GM18520 (cell line): ENCODE measurements around the gene DYNLT4.
"Not testable (repeated sequence)": the region's sequence is repeated elsewhere in the genome, so short reads cannot be mapped to it uniquely, and the experiment has no call there.

Experiments
- ATAC-seq: cut with Tn5 transposase; IDR thresholded peaks from one replicate; pipeline ENCODE4 v1.9.1; 2021; ENCODE audit not compliant: unreplicated experiment

Gene DYNLT4

DNA sequence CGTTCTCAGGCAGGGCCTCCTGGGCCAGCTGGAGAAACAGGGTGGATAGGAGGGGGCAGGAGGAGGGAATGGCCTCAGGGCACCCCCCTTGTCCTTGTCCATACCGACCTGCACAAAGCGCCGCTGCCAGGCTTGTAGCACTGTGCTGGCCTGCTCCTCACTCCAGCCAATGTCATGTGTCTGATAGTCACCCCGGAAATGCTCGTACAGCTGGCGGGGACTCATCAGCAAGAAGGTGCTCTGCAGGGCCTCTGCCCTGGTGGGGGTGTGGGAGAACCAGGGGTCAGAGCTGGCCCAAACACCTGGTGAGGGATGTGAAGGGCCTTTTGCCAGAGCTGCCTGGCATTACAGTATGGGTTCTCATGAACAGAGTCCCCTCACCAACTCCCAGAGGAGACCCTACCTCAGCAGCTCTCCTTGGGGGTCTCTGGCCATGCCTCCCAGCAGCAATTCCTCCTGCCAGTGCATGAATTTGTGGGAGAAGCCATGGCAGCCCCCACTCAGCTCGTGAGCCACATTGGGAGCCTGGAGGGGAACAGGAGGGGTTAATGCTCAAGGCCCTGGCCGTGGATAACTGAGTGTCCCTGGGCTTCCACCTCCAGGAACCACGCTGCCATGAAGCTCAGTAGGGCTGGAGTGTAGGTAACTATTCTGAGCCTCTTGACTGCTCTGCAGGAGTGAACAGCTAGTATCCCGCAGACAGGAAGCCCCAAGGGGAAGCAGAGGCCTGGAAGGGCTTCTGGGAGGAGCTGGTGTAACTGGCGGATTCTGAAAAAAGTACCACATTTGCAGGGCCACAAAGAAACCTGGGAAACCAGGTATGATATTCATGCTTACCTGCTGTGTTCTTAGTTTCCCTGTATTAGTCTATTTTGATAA, 22.6 kb upstream of the DYNLT4 start:
- no peak for ATAC-seq

DNA sequence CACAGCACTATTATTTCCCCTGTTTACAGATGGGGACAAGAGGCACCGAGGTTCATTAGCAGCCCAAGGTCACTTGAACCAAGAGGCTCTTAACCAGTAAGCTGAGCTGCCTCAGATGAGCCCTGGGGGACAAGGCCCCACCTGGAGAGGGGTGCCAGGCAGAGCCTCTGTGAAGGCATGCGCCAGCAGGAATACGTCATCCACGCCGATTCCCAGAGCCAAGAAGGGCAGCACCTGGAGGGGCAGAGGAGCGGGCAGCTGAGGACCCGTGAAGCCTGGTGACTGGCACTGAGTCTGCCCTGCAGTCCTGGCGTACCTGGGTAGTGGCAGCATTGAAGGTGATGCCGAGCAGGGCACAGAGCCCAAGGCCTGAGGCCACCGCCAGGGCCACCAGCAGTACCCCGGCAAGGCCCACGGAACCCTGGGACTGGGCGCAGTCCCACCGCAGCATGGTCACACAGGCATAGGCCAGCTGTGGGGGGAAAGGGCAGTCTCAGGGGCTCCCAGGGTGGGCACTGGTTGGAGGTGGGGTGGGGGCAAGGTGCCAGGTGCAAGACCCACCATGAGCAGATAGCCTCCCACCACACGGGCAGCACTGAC, 21.8 kb upstream of the DYNLT4 start:
- no peak for ATAC-seq

DNA sequence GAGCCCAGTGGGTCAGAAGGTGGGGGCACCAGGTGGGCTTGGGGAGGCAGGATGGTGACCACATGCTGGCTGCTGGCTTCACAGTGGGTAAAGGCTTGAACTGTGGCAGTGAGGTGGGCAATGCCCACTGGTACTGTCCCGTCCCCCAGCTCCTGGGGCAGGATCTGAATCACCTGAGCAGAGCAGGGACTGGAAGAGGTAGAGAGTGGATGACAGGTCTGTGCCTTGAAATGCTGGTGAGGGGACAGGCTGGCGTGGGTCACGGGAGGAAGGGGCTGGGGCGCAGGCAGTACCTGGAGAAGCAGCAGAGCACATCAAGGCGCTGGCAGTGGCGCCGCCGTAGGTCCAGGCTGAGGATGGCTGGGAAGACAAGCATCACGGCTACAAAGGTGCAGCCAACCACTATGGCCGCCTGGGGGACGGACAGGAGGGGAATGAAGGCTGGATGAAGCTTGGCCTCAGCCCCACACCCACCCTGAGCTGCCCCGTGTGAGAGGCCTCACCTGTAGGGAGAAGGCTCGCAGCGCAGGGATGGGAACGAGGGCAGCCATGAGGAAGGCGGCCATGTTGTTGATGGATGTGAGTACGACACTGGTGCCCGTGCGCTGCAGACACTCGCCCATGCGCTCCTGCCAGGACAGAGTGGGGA, 21.0 kb upstream of the DYNLT4 start:
- no peak for ATAC-seq

DNA sequence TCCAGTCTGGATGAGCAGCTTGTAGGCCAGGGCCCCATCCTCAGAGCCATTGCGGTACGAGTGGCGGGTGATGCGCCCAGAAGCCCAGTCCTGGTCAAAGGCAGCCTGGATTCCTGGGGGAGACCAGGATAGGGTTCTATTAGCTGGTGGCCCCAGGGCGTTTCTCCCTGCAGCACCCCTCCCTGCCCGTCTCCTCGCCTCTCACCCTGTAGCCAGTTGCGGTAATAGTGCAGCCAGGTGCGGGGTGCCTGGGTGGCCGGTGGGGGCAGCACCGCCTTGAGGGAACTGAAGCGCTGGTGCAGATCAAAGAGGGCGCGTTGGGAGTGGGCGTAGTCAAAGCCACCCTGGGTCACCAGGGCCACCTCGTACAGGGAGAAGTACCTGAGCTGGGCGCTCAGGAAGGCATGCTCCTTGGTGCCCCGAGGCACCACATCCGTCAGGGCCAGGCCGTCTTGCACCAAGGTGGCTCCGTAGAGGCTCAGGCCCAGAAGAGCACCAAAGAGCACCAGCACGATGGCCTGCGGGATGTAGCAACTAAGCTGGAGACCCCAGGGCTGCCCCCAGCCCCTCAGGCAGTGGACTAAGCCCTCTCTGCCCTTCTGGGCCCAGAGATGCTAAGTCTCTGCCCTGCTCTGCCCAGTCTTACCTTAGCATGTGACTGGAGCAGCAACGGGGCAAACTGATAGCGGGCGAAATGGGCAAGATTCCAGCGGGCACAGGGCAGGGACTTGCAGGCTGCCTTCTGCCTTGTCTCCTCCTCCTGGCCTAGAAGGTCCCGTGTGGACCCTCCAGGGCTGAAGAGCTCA, 20.2 kb upstream of the DYNLT4 start:
- ATAC-seq = no peak

DNA sequence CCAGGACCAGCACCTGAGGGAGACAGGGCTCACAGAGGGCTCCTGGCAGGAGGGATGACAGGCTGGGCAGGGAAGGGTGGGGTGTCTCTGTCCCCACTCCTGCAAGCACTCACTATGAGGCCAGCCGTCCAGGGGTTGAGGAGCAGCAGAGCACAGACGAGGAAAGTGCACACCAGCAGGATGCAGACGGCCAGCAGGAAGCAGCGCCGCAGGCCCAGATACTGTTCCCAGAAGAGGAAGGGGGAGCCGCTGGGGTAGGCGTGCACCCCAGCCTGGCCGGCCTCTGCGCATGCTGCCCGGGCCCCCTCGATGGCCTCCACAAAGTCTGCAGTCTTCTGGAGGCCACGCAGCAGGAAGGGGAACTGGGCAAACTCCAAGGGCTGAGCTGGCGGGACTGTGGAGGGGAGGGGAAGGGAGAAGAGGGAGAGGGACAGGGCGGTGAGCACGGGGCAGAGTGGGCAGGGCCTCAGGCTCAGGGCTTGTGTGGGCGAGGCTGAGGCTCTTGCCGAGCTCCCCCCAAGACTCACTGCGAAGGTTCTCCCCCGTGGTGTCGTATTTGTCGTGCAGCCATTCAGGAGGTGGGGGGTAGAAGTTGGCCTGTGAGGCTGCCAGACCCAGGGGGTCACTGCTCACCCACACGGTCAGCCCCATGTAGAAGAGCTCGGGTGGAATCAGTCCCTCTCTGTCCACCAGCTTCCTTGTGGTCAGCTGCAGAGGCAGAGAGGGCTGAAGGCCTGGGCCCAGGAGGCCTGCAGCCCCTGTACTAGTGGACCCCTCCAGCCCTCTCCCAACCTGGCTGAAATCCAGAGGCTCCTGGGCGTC, 19.4 kb upstream of the DYNLT4 start:
- ATAC-seq = no peak

DNA sequence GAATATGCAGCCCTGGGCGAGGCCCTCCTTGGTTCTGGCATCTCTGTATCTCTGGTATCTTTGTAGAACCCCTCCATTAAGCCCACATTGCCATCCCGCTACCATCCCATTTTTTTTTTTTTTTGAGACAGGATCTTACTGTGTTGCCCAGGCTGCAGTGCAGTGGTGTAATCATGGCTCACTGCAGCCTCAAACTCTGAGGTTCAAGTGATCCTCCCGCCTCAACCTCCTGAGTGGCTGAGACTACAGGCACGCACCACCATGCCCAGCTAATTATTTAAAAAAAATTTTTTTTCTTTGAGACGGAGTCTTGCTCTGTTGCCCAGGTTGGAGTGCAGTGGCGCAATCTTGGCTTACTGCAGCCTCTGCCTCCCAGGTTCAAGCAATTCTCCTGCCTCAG, 17.2 kb upstream of the DYNLT4 start:
- ATAC-seq = not testable (repeated sequence)

DNA sequence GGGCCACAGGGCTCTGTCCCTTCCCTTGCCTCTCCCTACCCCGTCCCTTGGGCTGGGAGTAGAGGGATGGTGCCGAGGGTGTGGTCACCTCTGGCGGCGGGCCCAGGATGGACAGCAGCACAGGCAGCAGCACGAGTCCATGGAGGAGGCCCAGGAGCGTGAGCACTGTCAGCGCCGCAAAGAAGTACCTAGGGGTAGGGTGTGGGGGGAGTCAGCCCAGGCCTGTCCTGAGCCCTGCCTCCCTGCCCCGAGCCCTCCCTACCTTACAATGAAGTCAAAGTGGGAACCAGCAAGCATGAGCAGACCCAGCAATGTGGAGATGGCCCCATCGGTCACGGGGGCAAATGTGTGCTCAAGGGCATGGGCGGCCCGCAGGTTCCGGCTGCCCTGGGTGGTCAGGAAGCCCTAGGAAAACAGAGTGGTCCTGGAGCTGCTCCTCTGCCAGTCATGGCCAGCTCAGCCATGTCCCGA, 15.9 kb upstream of the DYNLT4 start:
- no peak for ATAC-seq

DNA sequence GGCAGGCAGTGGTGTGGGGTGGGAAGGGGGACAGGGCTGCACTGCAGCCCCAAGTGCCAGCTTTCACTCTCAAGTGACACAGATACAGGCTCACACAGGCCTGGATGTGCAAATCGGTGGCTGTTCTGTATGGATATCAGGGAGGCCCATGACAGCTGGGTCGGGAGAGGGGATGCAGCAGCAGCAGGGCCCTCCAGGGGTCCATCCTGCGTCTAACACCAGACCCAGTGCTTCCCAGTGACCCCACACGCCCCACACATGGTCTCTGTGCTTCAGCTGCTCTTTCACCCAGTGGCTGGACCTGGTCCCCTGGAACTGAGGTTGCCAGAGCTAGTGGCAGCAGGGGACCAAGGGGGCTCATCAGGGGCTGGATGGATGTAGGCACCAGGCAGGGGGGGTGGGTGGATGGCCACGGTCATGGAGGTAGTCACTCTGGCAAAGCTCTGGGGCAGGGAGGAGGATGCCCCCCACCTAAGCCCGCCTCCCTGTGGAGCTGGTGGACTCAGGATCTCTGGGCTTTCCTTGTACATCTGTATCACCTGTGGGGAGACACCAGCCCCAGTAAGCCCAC, 15.1 kb upstream of the DYNLT4 start:
- ATAC-seq = no peak

DNA sequence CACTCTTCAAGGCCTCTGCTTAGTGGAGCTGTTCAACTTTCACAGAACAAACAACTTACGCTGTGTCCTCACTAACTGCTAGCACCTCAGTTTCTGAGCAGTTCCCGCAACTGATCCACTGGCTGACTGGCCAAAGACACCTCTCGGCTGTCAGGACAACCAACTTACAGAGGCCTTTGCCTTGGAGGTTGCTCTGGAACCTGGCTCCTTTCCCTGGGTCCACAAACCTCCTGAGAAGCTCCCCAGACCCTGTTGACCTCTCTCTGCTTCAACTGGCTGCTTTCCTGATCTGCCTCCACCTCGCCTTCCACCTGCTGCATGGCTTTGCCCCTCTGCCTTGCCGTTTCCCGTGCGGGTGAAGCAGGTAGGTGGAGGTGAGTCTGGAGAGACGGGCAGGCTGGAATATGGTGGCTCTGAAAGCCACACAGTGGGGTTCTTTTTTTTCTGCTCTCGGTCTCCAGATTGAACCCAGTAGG, 14.1 kb upstream of the DYNLT4 start:
- ATAC-seq = no peak

DNA sequence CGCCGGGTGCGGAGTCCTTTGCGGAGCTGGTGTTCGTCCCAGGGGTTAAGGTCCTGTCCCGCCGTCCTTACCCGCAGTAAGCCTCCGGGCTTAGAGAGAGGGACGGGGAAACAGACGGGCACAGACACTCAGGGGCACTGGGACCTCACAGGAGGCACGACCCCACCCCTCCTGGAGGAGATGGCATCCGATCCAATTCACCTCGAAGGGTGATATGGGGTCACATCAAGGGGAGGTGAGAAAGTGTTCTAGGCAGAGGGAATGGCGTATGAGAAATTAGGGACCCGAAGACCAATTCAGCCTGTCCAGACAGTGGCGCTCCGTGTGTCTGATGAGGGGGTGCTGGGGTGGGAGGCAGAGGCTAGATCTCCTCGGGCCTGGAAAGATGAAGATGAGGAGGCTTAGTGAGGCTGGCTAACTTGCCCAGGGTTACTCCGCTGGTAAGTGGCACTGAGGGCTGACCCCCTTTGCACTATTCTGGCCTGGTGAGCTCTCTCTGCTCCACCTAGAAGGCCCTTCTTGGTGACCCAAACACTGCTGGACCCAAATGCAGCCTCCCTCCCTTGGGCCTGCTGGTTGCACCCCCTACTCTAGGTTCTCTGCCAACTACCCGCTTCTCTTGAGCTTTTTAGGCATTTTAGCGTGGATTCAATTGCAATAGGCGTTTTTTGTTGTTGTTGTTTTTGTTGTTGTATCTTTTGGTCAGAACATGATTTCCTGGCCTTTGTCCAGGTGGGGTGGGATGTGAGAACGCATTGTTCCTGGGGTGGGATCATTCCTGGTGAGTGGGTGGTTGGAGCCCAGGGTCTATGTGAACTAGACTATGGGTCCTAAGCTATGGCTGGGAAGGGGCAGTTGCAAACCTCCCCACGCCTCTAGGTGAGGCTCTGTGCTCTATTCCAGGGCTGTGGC, 13.4 kb upstream of the DYNLT4 start:
- no peak for ATAC-seq

DNA sequence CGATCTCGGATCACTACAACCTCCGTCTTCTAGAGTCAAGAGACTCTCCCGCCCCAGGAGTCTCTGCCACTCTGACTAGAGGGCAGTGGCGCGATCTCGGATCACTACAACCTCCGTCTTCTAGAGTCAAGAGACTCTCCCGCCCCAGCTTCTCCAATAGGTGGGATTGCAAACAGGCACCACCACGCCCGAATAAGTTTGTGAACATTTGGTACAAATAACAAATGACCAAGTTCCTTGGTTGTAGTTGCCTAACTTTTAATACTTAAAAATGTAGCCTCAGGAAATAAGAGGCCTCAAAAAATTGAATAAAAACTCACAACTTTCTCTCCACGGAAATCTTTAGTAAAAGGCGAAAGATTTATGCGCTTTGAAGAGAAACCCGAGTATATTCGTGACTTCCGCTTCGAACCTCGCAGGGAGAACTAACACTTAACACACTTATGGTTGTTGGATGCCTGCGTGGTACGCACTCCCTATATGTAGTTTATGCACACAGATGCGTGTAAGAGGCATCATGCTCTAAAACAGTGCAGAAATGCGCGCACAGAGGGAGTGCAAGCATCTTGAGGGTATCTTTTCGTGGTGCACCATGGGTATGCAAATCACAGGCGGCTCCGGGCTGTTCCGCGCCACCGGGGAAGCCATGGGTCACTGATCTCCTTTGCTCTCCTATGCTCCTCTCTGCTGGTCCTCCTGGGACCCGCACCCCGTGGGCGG, 12.6 kb upstream of the DYNLT4 start:
- peak; percentile 68 for ATAC-seq

DNA sequence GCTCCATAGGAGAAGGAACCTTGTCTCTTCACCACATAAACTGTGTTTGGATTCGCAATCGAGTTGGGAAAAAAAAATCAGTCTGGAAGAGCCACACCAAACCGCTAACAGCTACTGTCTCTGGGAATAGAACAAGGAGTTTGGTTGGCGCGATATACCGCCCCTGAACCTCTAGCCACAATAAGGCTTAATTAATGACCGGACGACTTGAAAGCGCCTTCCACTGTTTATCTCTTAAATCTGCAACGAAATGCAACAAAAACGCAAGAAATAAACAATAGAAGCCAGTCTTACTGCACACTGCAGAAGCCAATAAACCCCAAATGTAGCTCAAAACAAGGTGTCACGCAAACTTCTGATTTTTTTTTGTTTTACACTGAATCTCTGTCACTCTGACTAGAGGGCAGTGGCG, 12.1 kb upstream of the DYNLT4 start:
- no peak for ATAC-seq

DNA sequence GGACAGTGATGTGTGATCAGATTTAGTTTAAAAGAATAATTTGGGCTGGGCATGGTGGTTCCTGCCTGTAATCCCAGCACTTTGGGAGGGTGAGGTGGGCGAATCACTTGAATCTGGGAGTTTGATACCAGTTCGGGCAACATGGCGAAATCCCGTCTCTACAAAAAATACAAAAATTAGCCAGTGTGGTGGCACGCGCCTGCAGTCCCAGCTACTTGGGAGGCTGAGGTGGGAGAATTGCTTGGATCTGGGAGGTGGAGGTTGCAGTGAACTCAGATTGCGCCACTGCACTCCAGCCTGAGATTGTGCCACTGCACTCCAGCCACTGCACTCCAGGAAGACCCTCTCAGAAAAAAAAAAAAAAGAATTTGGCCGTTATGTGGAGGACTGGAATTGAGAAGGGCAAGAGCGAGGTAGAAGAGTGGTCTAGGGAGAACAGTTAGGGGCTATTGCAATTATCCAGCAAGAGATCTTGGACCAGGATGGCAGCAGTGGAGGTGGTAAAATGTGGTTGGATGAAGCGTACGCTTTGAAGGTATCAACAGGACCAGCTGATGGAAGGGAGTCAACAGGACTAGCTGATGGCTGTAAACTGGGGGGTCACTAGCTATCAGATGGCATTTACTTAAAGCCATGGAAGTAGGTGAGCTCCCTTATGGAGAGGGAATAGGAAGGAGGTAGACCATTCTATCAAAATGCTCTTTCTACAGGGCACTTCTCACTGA, 10.8 kb upstream of the DYNLT4 start:
- no peak for ATAC-seq

DNA sequence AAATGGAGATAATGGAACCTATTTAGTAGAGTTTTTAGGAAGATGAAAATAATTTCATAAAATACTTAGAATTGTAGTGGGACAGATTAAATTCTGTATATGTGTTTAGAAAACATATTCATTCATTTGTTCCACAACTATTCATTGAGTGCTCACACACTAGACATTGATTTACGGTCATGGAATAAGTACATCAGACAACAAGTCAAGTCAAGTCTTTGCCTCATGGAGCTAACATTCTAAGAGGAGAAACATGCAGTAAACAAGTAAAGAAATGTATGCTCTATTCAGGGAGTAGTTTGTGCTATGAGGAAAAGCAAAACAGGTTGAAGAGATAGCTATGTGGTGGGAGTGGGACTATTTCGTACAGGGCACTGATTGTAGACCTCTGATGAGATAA, 10.2 kb upstream of the DYNLT4 start:
- no peak for ATAC-seq

DNA sequence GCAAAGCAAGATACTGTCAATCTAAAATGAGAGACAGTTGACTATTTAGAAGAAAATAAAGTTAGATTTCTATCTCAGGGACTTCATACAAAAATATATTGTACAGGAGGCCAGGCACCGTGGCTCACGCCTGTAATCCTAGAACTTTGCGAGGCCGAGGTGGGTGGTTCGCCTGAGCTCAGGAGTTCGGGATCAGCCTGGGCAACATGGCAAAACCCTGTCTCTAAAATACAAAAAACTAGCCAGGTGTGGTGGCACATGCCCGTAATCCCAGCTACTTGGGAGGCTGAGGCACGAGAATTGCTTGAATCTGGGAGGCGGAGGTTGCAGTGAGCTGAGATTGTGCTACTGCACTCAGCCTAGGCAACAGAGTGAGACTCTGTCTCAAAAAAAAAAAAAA, 8.8 kb upstream of the DYNLT4 start:
- not testable (repeated sequence) for ATAC-seq

DNA sequence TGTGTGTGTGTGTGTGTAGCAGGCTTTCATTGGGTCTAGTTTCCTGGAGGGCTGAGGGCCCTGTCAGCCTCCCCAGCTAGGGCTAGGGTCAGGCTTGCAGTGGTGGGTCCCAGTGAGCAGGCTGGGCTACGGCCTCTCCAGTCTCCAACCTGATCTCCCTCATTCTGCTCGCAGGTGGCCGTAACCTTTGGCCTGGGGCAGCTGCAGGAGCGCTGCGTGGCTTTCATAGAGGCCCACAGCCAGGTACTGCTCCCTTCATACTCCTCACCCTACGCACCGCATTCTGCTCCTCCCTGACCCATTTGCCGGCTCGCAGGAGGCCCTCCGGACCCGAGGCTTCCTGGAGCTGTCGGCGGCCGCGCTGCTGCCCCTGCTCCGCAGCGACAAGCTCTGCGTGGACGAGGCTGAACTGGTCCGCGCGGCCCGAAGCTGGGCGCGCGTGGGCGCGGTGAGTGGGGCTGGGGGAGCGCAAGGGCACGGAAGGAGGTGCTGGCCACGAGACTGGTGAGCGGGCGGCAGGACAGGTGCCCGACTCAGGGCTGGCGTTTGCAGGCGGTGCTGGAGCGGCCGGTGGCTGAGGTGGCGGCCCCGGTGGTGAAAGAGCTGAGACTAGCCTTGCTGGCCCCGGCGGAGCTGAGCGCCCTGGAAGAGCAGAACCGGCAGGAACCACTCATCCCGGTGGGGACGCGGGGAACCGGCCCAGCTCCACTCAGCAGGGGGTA, 5.8 kb upstream of the DYNLT4 start:
- no peak for ATAC-seq

DNA sequence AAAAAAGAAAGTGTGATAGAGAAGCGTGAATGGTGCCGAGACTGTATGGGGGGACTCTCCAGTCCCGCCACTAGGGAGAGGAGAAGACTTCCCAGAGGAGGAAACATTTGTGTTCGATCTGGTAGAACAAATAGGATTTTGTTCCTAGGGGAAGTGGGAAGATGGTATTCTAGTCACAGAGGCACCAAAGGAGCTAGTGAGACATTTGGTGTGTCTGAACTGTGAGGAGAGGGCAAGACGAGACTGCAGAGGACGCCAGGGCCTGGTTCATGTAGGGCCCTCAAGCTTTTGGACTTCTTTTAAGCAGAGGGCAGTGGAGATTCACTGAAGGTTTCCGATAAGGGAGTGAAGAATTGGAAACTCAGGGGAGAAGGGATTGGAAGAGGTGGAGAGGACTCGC, 4.1 kb upstream of the DYNLT4 start:
- no peak for ATAC-seq
